K562 (cell line): ENCODE results near the gene FAM107B. TPM values are rescaled to one million over a fixed set of nuclear protein-coding genes. Genes with fewer than 3 reads are reported as not detected.

Source experiments
- ATAC-seq: fragments of 200-7000 bp; cut with Tn5 transposase; 3 replicates; pipeline ENCODE4 v1.9.1; 2020; ENCODE audit warnings: moderate library complexity
- BruUV-seq: library from RNA; stranded (reverse); fragments of 400-500 nt; replicated peaks from 2 replicates; lab custom pipeline; 2021; lab: Mats Ljungman, UMichigan
- CTCF ChIA-PET: fragments of 300-600 bp; formaldehyde crosslinking; extraction: SDS; loops from one replicate; lab custom pipeline; 2021; ENCODE audit warnings: low intra/inter-chr PET ratio; lab: Yijun Ruan, JAX
- POLR2A ChIA-PET: fragments of 300-600, 350-650 bp; sonication (Branson Sonifier 250); formaldehyde crosslinking; extraction: SDS; loops from one replicate; lab custom pipeline; 2021; ENCODE audit warnings: antibody characterized with exemption, inconsistent platforms; lab: Yijun Ruan, JAX
- DNase-seq, 4 experiments: peaks; one replicate each; pipeline versions ENCODE4 v3.0.0 to v3.0.0-alpha.2; 2011 to 2018; ENCODE audit warnings: low spot score in 3 of 4, mixed read lengths in 3 of 4; ENCODE audit errors: extremely low read depth in 1 of 4
- FAIRE-seq: peaks from 2 replicates; lab custom pipeline; 2011; peaks lifted over from hg19 to GRCh38; lab: Jason Lieb, UNC
- H2AFZ ChIP-seq: 2 replicates; pipeline ENCODE4 v1.6.0; 2011; ENCODE audit warnings: low read depth, low read length, control low read depth, inconsistent platforms
- H3K27ac ChIP-seq: fragments of 200-600 bp; 3 replicates; pipeline ENCODE4 v1.8.0; 2011; ENCODE audit warnings: low read depth, mild to moderate bottlenecking, control low read depth, inconsistent platforms, low read length, moderate library complexity, mixed read lengths; ENCODE audit errors: extremely low read depth
- H3K27me3 ChIP-seq, 2 experiments: fragments of 300-600 bp in 1 of 2; 2 replicates in 1 of 2; 3 replicates in 1 of 2; pipeline versions ENCODE4 v1.6.0 to v1.8.0; 2011; ENCODE audit warnings: inconsistent platforms in 2 of 2, low read length in 2 of 2, mild to moderate bottlenecking in 1 of 2, mixed read lengths in 1 of 2, moderate library complexity in 1 of 2; ENCODE audit not compliant: control insufficient read depth in 2 of 2, insufficient read depth in 2 of 2
- H3K36me3 ChIP-seq: fragments of 300-600 bp; 3 replicates; pipeline ENCODE4 v1.8.0; 2011; ENCODE audit warnings: mild to moderate bottlenecking, low read length, inconsistent platforms; ENCODE audit not compliant: control insufficient read depth, insufficient read depth
- H3K4me1 ChIP-seq, 2 experiments: fragments of 200-600 bp in 1 of 2; replicated peaks in 1 of 2; 2 replicates in 1 of 2; 3 replicates in 1 of 2; pipeline versions ENCODE4 v1.5.1 to v1.8.0; 2011; ENCODE audit warnings: inconsistent platforms in 2 of 2, low read length in 2 of 2, mild to moderate bottlenecking in 1 of 2, mixed read lengths in 1 of 2, moderate library complexity in 1 of 2; ENCODE audit not compliant: control insufficient read depth in 2 of 2, insufficient read depth in 2 of 2
- H3K4me2 ChIP-seq: 2 replicates; pipeline ENCODE4 v1.6.1; 2011; ENCODE audit warnings: low read length, control low read depth, inconsistent platforms, mixed read lengths; ENCODE audit not compliant: insufficient read depth
- H3K4me3 ChIP-seq: fragments of 200-600 bp; sonication (generic), shearing (Covaris generic); 2 replicates; pipeline ENCODE4 v1.5.1; 2016; ENCODE audit warnings: control low read depth, inconsistent platforms
- H3K79me2 ChIP-seq: fragments of 200-600 bp; 3 replicates; pipeline ENCODE4 v1.8.0; 2011; ENCODE audit warnings: low read length, inconsistent platforms; ENCODE audit not compliant: control insufficient read depth, insufficient read depth
- H3K9ac ChIP-seq, 2 experiments: 2 replicates each; pipeline versions ENCODE4 v1.6.0 to v1.6.1; 2011; ENCODE audit warnings: low read depth in 2 of 2, low read length in 2 of 2, control low read depth in 1 of 2, inconsistent platforms in 1 of 2, mild to moderate bottlenecking in 1 of 2, mixed read lengths in 1 of 2; ENCODE audit not compliant: insufficient read depth in 1 of 2
- H3K9me1 ChIP-seq: one replicate; pipeline ENCODE4 v1.6.0; 2011; ENCODE audit warnings: inconsistent platforms, mild to moderate bottlenecking, low read length, moderate library complexity; ENCODE audit not compliant: control insufficient read depth, insufficient read depth
- H3K9me3 ChIP-seq: replicated peaks from 2 replicates; pipeline ENCODE4 v1.5.1; 2011; ENCODE audit warnings: low read depth, low read length, inconsistent platforms; ENCODE audit not compliant: control insufficient read depth, insufficient read depth
- H4K20me1 ChIP-seq: replicated peaks from 2 replicates; pipeline ENCODE4 v1.6.1; 2011; ENCODE audit warnings: low read length, inconsistent platforms, mixed read lengths; ENCODE audit not compliant: control insufficient read depth, insufficient read depth
- CREB1 ChIP-seq, 2 experiments: sonication (generic) in 1 of 2; formaldehyde crosslinking in 1 of 2; IDR thresholded peaks; 2 replicates each; pipeline versions ENCODE4 v1.6.1 to v1.8.0; 2012 to 2022; ENCODE audit warnings: inconsistent platforms in 1 of 2, mild to moderate bottlenecking in 1 of 2, missing genetic modification reagents in 1 of 2, moderate library complexity in 1 of 2
- CREB3 ChIP-seq: fragments of 450-650 bp; conservative IDR thresholded peaks from 2 replicates; pipeline ENCODE4 v1.6.1; 2016; ENCODE audit warnings: missing genetic modification characterization, low read depth, mild to moderate bottlenecking, missing compliant biosample characterization, moderate library complexity
- KHSRP ChIP-seq: fragments of 450-650 bp; IDR thresholded peaks from 2 replicates; pipeline ENCODE4 v1.6.1; 2017
- KLF1 ChIP-seq: fragments of 450-650 bp; IDR thresholded peaks from 2 replicates; pipeline ENCODE4 v1.6.1; 2016; ENCODE audit warnings: missing genetic modification characterization, missing compliant biosample characterization
- SETDB1 ChIP-seq: IDR thresholded peaks from one replicate; pipeline ENCODE4 v1.6.1; 2012; ENCODE audit warnings: low read length, control low read depth, inconsistent platforms
- SRSF1 ChIP-seq: fragments of 200-400 bp; formaldehyde crosslinking; IDR thresholded peaks from 2 replicates; pipeline ENCODE4 v1.6.1; 2017; ENCODE audit warnings: mild to moderate bottlenecking, low read depth, low read length, moderate library complexity
- TAF1 ChIP-seq: IDR thresholded peaks from 2 replicates; pipeline ENCODE4 v1.6.1; 2011; ENCODE audit warnings: mild to moderate bottlenecking, low read length, moderate library complexity; ENCODE audit not compliant: insufficient read depth, control insufficient read depth, severe bottlenecking; ENCODE audit errors: extremely low read depth
- ZNF165 ChIP-seq: fragments of 250-450 bp; sonication (Bioruptor Pico); IDR thresholded peaks from 2 replicates; pipeline ENCODE4 v1.4.0; 2020; ENCODE audit warnings: borderline replicate concordance
- ZNF436 ChIP-seq: fragments of 250-450, 450-650 bp; sonication (Bioruptor Pico); formaldehyde crosslinking; IDR thresholded peaks from 2 replicates; pipeline ENCODE4 v1.7.0; 2020; ENCODE audit warnings: mild to moderate bottlenecking
- WGBS: fragments of 100-300 bp; shearing (Covaris generic); methylation state at CpG from one replicate; pipeline ENCODE4 v1.1.6; 2016; ENCODE audit warnings: low coverage, mixed read lengths; ENCODE audit not compliant: insufficient coverage; ENCODE audit errors: missing lambda C conversion rate; 5-methylcytosine and 5-hydroxymethylcytosine counted together
- in situ Hi-C: fragments of 300-500 bp; cut with MboI; formaldehyde crosslinking; loops from 4 replicates; pipeline ENCODE4 v1.15.0; 2018; ENCODE audit warnings: inconsistent platforms, mixed read lengths
- intact Hi-C: fragments of 100-400 bp; cut with micrococcal nuclease; formaldehyde crosslinking; loops from 2 replicates; pipeline ENCODE4 v1.14.2; 2022
- polyA plus RNA-seq, 8 experiments: library from polyadenylated mRNA; depleted of rRNA in 4 of 8; stranded (reverse) in 5 of 8; unstranded in 3 of 8; fragments of >200 nt; fragmentation: Nextera tagmentation in 2 of 8; fragmentation: Illumina TruSeq in 1 of 8; extraction: Ambion mirVana in 2 of 8; extraction: Trizol in 1 of 8; gene quantifications; 2 replicates each; pipeline versions ENCODE4 v1.2.1 to v1.2.3, GENCODE V29; 2011 to 2014; ENCODE audit warnings: inconsistent platforms in 1 of 8, missing spikeins in 1 of 8
- total RNA-seq, 7 experiments: library from RNA; depleted of rRNA in 6 of 7; stranded (reverse); fragments of >200 nt in 6 of 7; fragmentation: Illumina TruSeq in 2 of 7; extraction: Trizol in 2 of 7; gene quantifications; 2 replicates each; pipeline versions ENCODE4 v1.2.1 to v1.2.3, GENCODE V29; 2011 to 2021; ENCODE audit warnings: low replicate concordance in 1 of 7

Gene FAM107B
- total and polyA plus RNA-seq, 9 of the 15 experiments (the other 6 are each of a cell fraction or from before 2014, with no cell fraction given), result 0.40 to 2.8 (median 1.4) TPM

DNA sequence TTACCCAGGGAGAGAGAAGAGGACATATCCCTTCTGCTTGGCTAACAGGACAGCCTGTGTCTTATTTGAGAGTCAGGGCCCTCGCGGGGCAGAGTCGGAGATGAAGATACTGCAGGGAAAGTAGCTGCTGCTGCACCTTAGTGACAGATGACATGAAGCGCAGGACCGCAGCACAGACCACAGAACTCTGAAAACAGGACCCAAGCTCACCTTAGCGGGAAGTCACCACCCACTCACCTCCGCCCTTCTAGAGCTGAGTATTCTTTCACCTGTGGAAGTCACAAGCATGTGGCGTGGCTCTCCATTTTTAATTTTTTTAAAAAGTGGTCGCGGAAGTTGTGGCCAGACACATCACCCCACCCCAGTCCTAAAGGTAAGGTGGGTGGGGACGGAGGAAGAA is 191.4 kb downstream of the FAM107B start:
- Histone ChIP-seq H3K79me2 (no peaks in the 10 kb centered on the region), H2AFZ (no peak overlapping the region), H3K4me3 (no peak overlapping the region), H3K4me2 (no peak overlapping the region), H3K36me3 (no peaks in the 10 kb centered on the region), H3K27ac (no peak overlapping the region), H3K9ac (no peak overlapping the region), H3K9me1 (no peaks in the 10 kb centered on the region), H3K27me3 (peaks cover 6 to 35% of the 10 kb centered on the region in 2 experiments), H3K9me3 (no peaks in the 10 kb centered on the region), H3K4me1 (no peaks in the 10 kb centered on the region), H4K20me1 (no peaks in the 10 kb centered on the region)
- ATAC-seq (no peak), DNase-seq (no peak), FAIRE-seq (no peak)
- TF ChIP-seq CREB1 (IDR thresholded peaks at IDR 0.05) (no peak), CREB1 (CRISPR knock-in tag; IDR thresholded peaks at IDR 0.05) (no peak), KHSRP (no peak), CREB3 (no peak), SRSF1 (no peak), ZNF436 (no peak), SETDB1 (no peak), TAF1 (no peak), ZNF165 (CRISPR knock-in tag) (no peak), KLF1 (tag) (no peak)
- CTCF ChIA-PET, result no interaction called here
- in situ Hi-C loops (no loop called here), intact Hi-C loops (no loop called here)
- 7% methylated on average over 11 of the region's 11 CpGs for WGBS
- no TSS peak for BruUV-seq
- POLR2A ChIA-PET, result no interaction called here
